Peyer's patch (tissue), 4 donors: ENCODE measurements around the gene DOCK11. TPM values are rescaled to one million over a fixed set of nuclear protein-coding genes. Genes with fewer than 3 reads are reported as not detected.

Experiments used
- DNase-seq, 3 donors: peaks; one replicate each; pipeline ENCODE4 v3.0.0-alpha.2; 2017 to 2019
- H3K27ac ChIP-seq, 4 donors: fragments of 200-600 bp; sonication (generic); one replicate each; pipeline ENCODE4 v1.5.1; 2016 to 2019
- H3K27me3 ChIP-seq, 2 donors: fragments of 200-600 bp; sonication (generic); one replicate each; pipeline ENCODE4 v1.5.1; 2019
- H3K36me3 ChIP-seq, 3 donors: fragments of 200-600 bp; sonication (generic); one replicate each; pipeline ENCODE4 v1.5.1; 2016 to 2019
- H3K4me1 ChIP-seq, 4 donors: fragments of 200-600 bp; sonication (generic); one replicate each; pipeline ENCODE4 v1.5.1; 2016 to 2019
- H3K4me3 ChIP-seq, 4 donors: fragments of 200-600 bp; sonication (generic); 1 replicate in 3 of 4; 2 replicates in 1 of 4; pipeline ENCODE4 v1.5.1; 2016 to 2019; ENCODE audit warnings: mild to moderate bottlenecking in 1 of 4
- H3K9me3 ChIP-seq, 4 donors: fragments of 200-600 bp; sonication (generic); one replicate each; pipeline ENCODE4 v1.5.1; 2016 to 2019; ENCODE audit warnings: mild to moderate bottlenecking in 1 of 4
- POLR2A ChIP-seq, 2 donors: fragments of 450-650 bp; IDR thresholded peaks; one replicate each; pipeline ENCODE4 v1.5.1; 2017; ENCODE audit warnings: antibody characterized with exemption in 2 of 2, mild to moderate bottlenecking in 2 of 2, moderate library complexity in 2 of 2
- total RNA-seq, 4 donors: library from RNA; depleted of rRNA; stranded (reverse); fragments of >200 nt; gene quantifications; one replicate each; pipeline ENCODE4 v1.1.0, GENCODE V29; 2016
- TF ChIP-seq, protein P1 (sequence below), 6 experiments: fragments of 450-650 bp in 4 of 6; fragments of 200-600 bp in 2 of 6; sonication (generic) in 1 of 6; IDR thresholded peaks; one replicate each; pipeline ENCODE4 v1.5.1; 2017 to 2019; ENCODE audit warnings: antibody characterized with exemption in 6 of 6, mild to moderate bottlenecking in 3 of 6, moderate library complexity in 1 of 6

Gene DOCK11
- total RNA-seq, 4 donors from 2014 or later: 5.6 to 34.7 (median 10.4) TPM

DNA sequence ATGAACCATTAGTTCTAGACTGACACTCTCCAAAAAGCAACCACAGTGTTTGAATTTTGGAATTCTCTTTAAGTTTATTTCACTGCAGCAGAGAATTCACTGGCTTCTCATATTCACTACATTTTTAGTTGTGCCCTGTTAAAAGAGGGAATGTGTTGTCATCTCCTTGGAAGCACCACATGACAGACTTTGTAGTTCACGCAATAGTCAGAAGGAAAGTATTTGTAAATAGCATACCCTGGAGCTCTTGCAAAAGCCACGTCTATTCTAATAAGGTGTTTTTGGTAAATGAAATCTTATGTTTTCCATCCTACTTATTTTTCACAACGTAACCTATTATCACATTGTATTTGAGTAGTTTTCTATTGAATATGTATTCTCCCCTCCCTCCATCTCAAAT, 25.8 kb downstream of the DOCK11 start:
- no peaks in the 10 kb centered on the region for H3K4me1 ChIP-seq
- H3K4me3 ChIP-seq: no peak overlapping the region
- no peaks in the 10 kb centered on the region for H3K9me3 ChIP-seq
- TF ChIP-seq, protein P1, sequence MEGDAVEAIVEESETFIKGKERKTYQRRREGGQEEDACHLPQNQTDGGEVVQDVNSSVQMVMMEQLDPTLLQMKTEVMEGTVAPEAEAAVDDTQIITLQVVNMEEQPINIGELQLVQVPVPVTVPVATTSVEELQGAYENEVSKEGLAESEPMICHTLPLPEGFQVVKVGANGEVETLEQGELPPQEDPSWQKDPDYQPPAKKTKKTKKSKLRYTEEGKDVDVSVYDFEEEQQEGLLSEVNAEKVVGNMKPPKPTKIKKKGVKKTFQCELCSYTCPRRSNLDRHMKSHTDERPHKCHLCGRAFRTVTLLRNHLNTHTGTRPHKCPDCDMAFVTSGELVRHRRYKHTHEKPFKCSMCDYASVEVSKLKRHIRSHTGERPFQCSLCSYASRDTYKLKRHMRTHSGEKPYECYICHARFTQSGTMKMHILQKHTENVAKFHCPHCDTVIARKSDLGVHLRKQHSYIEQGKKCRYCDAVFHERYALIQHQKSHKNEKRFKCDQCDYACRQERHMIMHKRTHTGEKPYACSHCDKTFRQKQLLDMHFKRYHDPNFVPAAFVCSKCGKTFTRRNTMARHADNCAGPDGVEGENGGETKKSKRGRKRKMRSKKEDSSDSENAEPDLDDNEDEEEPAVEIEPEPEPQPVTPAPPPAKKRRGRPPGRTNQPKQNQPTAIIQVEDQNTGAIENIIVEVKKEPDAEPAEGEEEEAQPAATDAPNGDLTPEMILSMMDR (IDR thresholded peaks at IDR 0.05): no peak
- no peak for TF ChIP-seq POLR2A (IDR thresholded peaks at IDR 0.05)
- no peaks in the 10 kb centered on the region for H3K27me3 ChIP-seq
- H3K27ac ChIP-seq: no peak overlapping the region
- DNase-seq: no peak
- H3K36me3 ChIP-seq: no peaks in the 10 kb centered on the region

DNA sequence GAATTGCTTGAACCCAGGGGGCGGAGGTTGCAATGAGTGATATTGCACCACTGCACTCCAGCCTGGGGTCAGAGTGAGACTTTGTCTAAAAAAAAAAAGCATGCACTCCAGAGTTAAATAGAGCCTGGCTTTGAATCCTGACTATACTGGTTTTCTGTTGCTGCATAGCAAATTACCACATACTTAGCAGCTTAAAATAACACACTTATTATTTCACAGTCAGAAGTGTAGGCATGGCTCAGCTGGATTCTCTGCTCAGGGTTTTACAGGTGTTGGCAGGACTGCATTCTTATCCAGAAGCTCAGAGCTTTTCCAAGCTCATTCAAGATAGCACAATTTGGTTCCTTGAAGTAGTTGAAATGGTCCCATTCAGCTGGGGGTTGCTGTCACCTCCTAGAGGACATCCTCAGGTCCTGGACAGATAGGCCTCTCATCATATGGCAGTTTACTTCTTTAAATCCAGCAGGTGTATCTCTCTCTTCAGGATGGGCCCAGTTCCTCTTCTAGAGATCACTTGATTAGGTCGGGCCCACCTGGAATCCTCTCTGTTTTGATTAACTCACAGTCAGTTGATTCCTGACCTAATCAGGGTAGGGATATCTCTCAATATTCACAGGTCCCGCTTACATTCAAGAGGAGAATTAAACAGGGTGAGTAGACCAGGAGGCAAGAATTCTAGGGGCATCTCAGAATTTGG, 26.8 kb downstream of the DOCK11 start:
- Histone ChIP-seq H3K27ac (no peak overlapping the region), H3K4me3 (no peak overlapping the region), H3K4me1 (no peaks in the 10 kb centered on the region), H3K36me3 (no peaks in the 10 kb centered on the region), H3K9me3 (no peaks in the 10 kb centered on the region), H3K27me3 (no peaks in the 10 kb centered on the region)
- TF ChIP-seq, protein P1 (IDR thresholded peaks at IDR 0.05): no peak
- no peak for TF ChIP-seq POLR2A (IDR thresholded peaks at IDR 0.05)
- DNase-seq: no peak

DNA sequence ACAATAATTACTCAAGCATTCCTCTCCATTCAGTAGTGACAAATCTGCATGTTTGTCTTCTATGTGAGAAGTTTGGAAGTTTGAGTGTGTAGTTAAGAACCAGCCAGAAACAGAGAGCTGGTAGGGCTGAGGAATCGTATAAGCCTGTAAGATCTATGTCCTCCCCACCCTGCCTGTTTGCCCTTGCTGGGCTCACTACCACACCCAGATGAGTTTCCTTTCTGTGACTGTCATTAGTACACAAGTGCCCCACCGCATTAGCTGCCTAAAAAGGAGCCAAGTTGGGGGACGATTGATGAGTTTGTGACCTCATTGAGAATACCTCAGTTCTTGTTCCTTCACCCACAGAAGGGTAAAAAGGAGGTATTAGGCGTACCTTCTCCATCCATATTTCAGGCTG, 28.3 kb downstream of the DOCK11 start:
- H3K4me3 ChIP-seq: no peak overlapping the region
- no peaks in the 10 kb centered on the region for H3K4me1 ChIP-seq
- H3K27ac ChIP-seq: no peak overlapping the region
- H3K36me3 ChIP-seq: no peaks in the 10 kb centered on the region
- no peaks in the 10 kb centered on the region for H3K27me3 ChIP-seq
- TF ChIP-seq, protein P1 (IDR thresholded peaks at IDR 0.05): no peak
- no peak for TF ChIP-seq POLR2A (IDR thresholded peaks at IDR 0.05)
- H3K9me3 ChIP-seq: no peaks in the 10 kb centered on the region
- DNase-seq: no peak

DNA sequence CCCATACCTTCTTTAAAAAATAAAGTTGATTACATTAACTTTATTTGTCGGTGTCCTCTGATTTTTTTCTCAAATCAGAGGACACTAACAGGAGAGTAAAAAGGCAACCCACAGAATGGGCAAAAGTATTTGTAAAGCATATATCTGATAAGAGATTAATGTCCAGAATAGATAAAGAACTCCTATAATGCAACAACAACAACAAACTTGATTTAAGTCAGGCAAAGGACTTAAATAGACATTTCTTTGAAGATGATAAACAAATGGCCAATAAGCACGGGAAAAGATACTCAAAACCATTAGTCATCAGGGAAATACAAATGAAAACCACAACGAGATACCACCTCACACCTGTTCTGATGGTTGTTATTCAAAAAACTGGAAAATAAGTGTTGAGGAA, 28.7 kb downstream of the DOCK11 start:
- no peaks in the 10 kb centered on the region for H3K9me3 ChIP-seq
- no peak overlapping the region for H3K4me3 ChIP-seq
- no peaks in the 10 kb centered on the region for H3K27me3 ChIP-seq
- DNase-seq: no peak
- H3K27ac ChIP-seq: no peak overlapping the region
- H3K4me1 ChIP-seq: no peaks in the 10 kb centered on the region
- TF ChIP-seq, protein P1 (IDR thresholded peaks at IDR 0.05): no peak
- no peak for TF ChIP-seq POLR2A (IDR thresholded peaks at IDR 0.05)
- H3K36me3 ChIP-seq: no peaks in the 10 kb centered on the region

DNA sequence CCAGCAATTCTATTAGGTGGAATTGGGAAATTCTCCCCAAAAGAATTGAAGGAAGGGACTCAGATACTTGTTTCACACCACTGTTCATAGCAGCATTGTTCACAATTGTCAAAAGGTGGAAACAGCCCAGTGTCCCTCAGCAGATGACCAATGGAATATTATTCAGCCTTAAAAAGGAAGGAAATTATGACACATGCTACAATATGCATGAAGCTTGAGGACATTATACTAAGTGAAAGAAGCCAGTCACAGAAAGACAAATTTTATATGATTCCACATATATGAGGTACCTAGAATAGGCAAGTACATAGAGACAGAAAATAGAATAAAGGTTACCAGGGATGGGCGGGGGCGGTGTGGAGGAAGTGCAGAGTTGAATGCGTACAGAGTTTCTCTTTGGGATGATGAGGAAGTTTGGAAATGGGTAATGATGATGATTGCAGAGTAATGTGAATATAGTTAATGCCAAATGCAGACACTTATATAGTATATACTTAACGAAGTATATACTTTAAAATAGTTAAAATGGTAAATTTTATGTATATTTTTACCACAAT, 29.6 kb downstream of the DOCK11 start:
- no peaks in the 10 kb centered on the region for H3K27me3 ChIP-seq
- no peaks in the 10 kb centered on the region for H3K9me3 ChIP-seq
- no peak overlapping the region for H3K4me3 ChIP-seq
- no peak for DNase-seq
- no peak overlapping the region for H3K27ac ChIP-seq
- TF ChIP-seq, protein P1 (IDR thresholded peaks at IDR 0.05): no peak
- no peak for TF ChIP-seq POLR2A (IDR thresholded peaks at IDR 0.05)
- no peaks in the 10 kb centered on the region for H3K36me3 ChIP-seq
- no peaks in the 10 kb centered on the region for H3K4me1 ChIP-seq
